NT2/D1 (cell line): ENCODE results near the gene SDK2.

Experiments
- SUZ12 ChIP-seq: IDR thresholded peaks from 2 replicates; pipeline ENCODE4 v1.6.1; 2011; ENCODE audit not compliant: insufficient read length, insufficient read depth; ENCODE audit errors: extremely low read depth
- YY1 ChIP-seq: IDR thresholded peaks from 2 replicates; pipeline ENCODE4 v1.6.1; 2011; ENCODE audit not compliant: insufficient read length, insufficient read depth
- ZNF274 ChIP-seq: IDR thresholded peaks from 2 replicates; pipeline ENCODE4 v1.6.1; 2011; ENCODE audit warnings: mild to moderate bottlenecking, low read depth, low read length

DNA sequence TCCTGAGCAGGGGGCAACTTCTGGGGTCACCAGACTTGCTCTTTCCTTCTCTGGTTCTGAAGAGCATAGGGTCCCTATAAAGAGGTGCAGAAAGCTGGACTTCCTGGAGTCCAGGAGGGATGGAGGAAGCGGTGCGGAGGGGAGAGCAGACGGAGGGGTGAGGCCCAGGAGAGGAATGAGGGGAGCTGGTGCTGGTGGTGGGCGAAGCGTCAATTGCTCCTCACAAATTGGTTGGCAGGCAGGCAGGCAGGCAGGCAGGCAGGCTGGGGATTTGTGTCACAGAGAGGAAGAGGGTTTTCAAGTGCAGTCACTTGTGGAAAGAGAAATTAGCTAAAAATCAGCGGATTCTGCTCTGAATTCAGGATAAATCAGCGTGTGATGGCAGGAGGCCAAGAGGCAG lies 198.8 kb downstream of the SDK2 start:
- TF ChIP-seq SUZ12 = no peak
- no peak for TF ChIP-seq YY1
- TF ChIP-seq ZNF274 = no peak
